ENCODE measurements around the gene PGAM5.

GRCh38 chr12:132675757-132676432, 34.7 kb upstream of the PGAM5 start:
- TF ChIP-seq CTCF (IDR thresholded peaks at IDR 0.05), result no peak
- no peak for TF ChIP-seq EP300 (IDR thresholded peaks at IDR 0.05)
- no peak for TF ChIP-seq POLR2A (IDR thresholded peaks at IDR 0.05)
